Measurements from ENCODE around the gene EBF3. TPM values are rescaled to one million over a fixed set of nuclear protein-coding genes. Genes with fewer than 3 reads are reported as not detected.

EBF3 gene
- total and polyA plus RNA-seq, 3 donors from 2014 or later: 4.0 to 7.6 (median 6.0) TPM

DNA sequence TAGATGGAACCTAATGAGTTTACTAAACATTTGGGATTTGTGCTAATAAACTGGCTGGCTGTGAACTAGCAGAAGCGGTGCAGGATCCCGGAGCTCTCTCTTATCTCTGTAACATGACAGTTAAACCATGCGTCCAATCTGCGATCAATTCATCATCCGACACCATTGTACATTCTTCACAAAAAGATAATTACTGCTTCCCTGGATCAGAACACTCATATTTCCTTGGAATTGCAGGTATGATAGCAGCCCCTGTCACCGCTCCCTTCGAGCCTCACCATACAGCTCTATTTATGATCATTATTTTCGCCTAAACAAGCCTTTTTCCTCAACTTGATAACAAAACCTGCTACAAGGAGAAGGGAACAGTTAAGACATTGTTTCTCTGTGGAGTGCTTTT, 18.5 kb downstream of the EBF3 start:
- Histone ChIP-seq H3K27ac (no peak overlapping the region), H3K36me3 (ENCODE audit: low read depth, missing control alignments) (no peaks in the 10 kb centered on the region), H3K9me3 (no peaks in the 10 kb centered on the region), H3K4me3 (no peak overlapping the region), H3K27me3 (no peaks in the 10 kb centered on the region), H3K4me1 (peaks cover 4% of the 10 kb centered on the region)
- DNase-seq: no peak
- TF ChIP-seq POLR2A (IDR thresholded peaks at IDR 0.05): no peak
- TF ChIP-seq, protein P1, sequence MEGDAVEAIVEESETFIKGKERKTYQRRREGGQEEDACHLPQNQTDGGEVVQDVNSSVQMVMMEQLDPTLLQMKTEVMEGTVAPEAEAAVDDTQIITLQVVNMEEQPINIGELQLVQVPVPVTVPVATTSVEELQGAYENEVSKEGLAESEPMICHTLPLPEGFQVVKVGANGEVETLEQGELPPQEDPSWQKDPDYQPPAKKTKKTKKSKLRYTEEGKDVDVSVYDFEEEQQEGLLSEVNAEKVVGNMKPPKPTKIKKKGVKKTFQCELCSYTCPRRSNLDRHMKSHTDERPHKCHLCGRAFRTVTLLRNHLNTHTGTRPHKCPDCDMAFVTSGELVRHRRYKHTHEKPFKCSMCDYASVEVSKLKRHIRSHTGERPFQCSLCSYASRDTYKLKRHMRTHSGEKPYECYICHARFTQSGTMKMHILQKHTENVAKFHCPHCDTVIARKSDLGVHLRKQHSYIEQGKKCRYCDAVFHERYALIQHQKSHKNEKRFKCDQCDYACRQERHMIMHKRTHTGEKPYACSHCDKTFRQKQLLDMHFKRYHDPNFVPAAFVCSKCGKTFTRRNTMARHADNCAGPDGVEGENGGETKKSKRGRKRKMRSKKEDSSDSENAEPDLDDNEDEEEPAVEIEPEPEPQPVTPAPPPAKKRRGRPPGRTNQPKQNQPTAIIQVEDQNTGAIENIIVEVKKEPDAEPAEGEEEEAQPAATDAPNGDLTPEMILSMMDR (IDR thresholded peaks at IDR 0.05): no peak
- intact Hi-C loops (cut with DNase I; ENCODE audit: low total_unique reads): no loop called here
- 74 to 90% methylated on average over 8 of the region's 8 CpGs for WGBS, 2 donors

DNA sequence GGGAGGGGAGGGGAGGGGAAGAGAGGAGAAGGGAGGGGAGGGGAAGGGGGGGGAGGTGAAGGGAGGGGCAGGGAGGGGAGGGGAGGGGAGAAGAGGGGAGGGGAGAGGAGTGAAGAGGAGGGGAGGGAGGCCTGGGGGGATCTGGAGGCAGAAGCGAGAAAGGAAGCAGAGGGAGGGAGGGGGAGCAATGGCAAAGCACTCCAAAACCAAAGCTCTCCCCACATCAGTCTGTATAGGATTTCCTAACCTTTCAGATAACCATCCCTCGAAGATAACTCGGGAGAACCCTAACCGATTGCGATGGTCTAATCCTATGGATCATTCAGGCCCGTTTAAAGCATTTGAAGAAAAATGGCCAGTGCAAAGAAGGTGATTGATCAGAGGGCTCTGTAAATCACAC, 19.0 kb downstream of the EBF3 start:
- H3K9me3 ChIP-seq: no peaks in the 10 kb centered on the region
- H3K4me3 ChIP-seq: no peak overlapping the region
- H3K27me3 ChIP-seq: no peaks in the 10 kb centered on the region
- no peak for TF ChIP-seq POLR2A (IDR thresholded peaks at IDR 0.05)
- TF ChIP-seq, protein P1 (IDR thresholded peaks at IDR 0.05): no peak
- intact Hi-C loops (cut with DNase I; ENCODE audit: low total_unique reads): no loop called here
- no peak for DNase-seq
- no peak overlapping the region for H3K27ac ChIP-seq
- H3K36me3 ChIP-seq (ENCODE audit: low read depth, missing control alignments): no peaks in the 10 kb centered on the region
- WGBS, 2 donors: 83 to 88% methylated on average over 6 of the region's 6 CpGs
- H3K4me1 ChIP-seq: peaks cover 4% of the 10 kb centered on the region

DNA sequence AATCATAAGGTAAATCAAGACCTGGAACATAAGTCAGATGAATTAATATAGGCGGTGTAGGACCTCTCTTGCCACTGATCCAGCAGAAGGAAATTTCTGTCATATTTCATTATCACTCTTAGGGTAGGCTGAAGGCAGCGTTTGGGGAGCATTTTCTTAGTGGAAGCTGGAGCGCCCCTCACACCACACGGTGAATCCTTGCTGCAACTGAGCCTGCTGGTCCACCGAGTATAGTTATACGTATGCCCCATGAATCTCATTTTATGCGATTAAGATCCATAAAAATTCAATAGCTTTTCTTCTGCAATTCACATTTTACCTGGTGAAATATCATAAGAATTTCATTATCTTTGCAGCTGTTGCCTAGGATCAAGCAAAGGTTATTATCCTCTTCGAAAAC, 19.6 kb downstream of the EBF3 start:
- whole genome bisulfite sequencing, 2 donors: 91 to 96% methylated on average over 8 of the region's 8 CpGs
- intact Hi-C loops (cut with DNase I; ENCODE audit: low total_unique reads): no loop called here
- H3K27ac ChIP-seq: no peak overlapping the region
- DNase-seq: no peak
- H3K27me3 ChIP-seq: no peaks in the 10 kb centered on the region
- H3K9me3 ChIP-seq: no peaks in the 10 kb centered on the region
- peaks cover 4% of the 10 kb centered on the region for H3K4me1 ChIP-seq
- no peak overlapping the region for H3K4me3 ChIP-seq
- TF ChIP-seq, protein P1 (IDR thresholded peaks at IDR 0.05): no peak
- TF ChIP-seq POLR2A (IDR thresholded peaks at IDR 0.05): no peak
- H3K36me3 ChIP-seq (ENCODE audit: low read depth, missing control alignments): no peaks in the 10 kb centered on the region

DNA sequence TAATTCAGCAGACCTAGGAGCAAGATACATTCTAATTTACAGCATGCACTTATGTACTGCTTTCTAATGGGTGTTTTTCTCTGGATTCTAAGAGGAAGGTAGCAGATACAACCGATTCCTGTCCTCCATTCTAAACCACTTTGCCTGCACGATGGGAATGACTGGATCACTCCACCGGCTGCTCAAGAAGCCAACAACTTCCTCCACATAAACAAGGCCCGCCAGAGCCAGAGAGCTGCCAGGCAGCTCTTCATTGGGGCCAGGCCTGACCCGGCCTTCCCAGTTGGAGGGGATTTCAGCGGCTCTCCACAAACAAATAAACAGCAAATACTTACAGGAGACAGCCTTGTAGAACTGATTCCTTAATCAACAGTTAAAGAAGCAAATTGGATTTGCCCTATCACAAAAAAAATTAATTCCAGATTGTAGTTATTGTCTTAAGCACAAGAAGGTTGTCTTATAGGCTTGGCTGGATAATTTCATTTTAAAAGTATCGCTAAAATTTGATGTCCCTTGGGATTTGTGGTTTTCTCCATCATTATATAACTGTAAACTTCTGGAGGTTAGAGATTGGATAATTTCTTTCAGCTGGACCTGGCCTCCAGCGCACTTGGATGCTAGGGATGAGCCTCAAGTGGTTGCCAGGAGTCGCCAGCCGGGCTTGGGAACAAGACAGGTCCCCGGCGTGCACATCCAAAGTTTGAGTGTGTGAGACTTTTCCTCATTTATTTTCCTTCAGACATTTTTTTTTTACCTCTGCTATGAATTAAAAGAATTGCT, 20.9 kb downstream of the EBF3 start:
- TF ChIP-seq, protein P1 (IDR thresholded peaks at IDR 0.05): no peak
- TF ChIP-seq POLR2A (IDR thresholded peaks at IDR 0.05): no peak
- no peak for DNase-seq
- Histone ChIP-seq H3K4me1 (peaks cover 4% of the 10 kb centered on the region), H3K27ac (no peak overlapping the region), H3K9me3 (no peaks in the 10 kb centered on the region), H3K27me3 (no peaks in the 10 kb centered on the region), H3K36me3 (ENCODE audit: low read depth, missing control alignments) (no peaks in the 10 kb centered on the region), H3K4me3 (no peak overlapping the region)
- intact Hi-C loops (cut with DNase I; ENCODE audit: low total_unique reads): no loop called here
- 67 to 70% methylated on average over 12 of the region's 12 CpGs for WGBS, 2 donors

DNA sequence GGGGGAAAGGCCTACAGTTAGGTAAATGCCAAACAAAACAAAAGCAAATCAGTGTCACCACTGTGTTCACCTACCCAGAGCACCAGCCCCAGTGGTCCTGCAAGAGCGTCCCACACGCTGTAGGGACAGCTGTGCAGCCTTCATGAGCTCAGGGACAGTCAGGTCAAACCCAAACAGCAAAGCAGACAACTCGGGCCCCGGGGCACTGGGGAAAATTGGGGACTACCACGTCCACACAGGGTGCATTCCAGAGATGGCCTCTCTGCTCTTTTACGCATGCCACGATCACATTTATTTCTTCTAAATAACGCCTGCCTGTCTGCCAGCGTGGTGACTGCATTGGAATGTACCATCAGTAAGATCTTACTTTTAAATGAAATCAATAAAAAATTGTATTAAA, 21.7 kb downstream of the EBF3 start:
- Histone ChIP-seq H3K27me3 (no peaks in the 10 kb centered on the region), H3K9me3 (no peaks in the 10 kb centered on the region), H3K4me1 (peaks cover 4% of the 10 kb centered on the region), H3K27ac (no peak overlapping the region), H3K36me3 (ENCODE audit: low read depth, missing control alignments) (no peaks in the 10 kb centered on the region), H3K4me3 (no peak overlapping the region)
- TF ChIP-seq POLR2A (IDR thresholded peaks at IDR 0.05): no peak
- TF ChIP-seq, protein P1 (IDR thresholded peaks at IDR 0.05): no peak
- intact Hi-C loops (cut with DNase I; ENCODE audit: low total_unique reads): no loop called here
- 89 to 96% methylated on average over 9 of the region's 9 CpGs for WGBS, 2 donors
- no peak for DNase-seq
